Activated gamma-delta T cell (primary cell): ENCODE data around the gene PGM1.

Experiments
- DNase-seq: peaks from one replicate; lab custom pipeline; 2025; lab: John Stamatoyannopoulos, UW

The PGM1 gene

DNA sequence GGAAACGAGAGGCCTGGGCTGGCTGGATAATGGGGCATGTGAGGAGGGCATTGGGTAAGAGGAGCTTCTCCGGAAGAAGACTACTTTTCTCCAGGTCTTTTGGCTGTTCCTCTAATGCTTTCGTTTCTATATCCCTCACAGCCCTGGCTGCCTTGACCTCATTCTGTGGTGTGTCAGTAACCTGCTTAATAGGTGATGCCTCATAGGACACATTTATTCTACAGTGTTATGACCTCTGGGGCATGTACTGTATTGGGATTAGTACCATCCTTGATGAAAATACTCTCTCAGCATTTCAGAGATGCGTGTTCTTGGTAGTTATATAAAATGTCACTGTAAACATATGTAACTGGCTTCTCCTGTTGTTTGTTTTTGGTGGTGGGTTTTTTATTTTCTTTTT lies 40.1 kb downstream of the PGM1 start:
- DNase-seq: no peak

GRCh38 chr1:63634471-63634870 lies 41.3 kb downstream of the PGM1 start:
- no peak for DNase-seq

- DNase-seq: no peak
Observed at GRCh38 chr1:63635681-63636080, 42.5 kb downstream of the PGM1 start.

GRCh38 chr1:63636192-63637105 lies 43.2 kb downstream of the PGM1 start:
- DNase-seq: no peak

GRCh38 chr1:63638471-63638870 lies 45.3 kb downstream of the PGM1 start:
- DNase-seq: no peak

GRCh38 chr1:63638875-63639274 lies 45.7 kb downstream of the PGM1 start:
- no peak for DNase-seq

DNA sequence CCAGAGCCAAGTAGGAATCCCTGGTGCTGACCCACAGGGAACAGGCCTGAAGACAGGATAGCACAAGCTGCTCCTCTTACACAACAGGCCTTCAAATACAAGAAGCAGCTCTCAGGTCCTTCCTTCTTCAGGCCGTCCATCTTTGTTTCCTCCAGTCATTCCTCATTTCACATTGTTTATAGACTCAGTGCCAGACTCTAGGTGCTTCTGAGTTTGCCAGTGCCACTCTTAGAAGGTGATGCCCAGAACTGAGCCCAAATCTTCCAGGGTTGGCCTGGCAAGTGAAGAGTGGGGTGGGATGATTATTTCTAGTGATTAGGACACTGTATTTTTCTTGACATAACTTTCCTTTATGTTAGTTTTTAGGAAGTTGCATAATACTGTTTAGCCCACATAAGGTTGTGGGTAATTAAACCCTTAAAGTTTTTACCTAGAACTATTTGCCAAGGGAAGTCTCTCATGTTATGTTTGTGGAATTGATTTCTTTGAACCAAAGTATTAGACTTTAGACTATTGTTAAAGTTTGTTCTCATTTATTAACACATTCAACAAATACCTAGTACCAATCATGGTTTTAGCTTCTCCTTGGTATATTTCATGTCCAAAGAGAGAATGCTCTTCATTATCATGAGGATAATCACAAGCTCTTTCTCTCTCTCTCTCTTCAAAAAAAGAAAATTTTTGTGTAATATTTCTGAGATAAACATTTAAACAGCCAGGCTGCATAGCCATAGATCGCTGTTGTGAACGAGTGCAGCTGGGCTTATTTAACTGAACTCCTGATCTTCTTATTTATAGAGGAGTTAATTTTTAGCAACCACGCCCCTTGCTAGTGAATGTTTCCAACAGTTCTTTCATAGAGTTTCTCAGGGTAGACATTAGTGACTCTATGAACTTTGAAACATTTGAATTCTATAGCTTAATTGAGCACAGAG lies 47.7 kb downstream of the PGM1 start:
- no peak for DNase-seq

GRCh38 chr1:63641615-63642014 lies 48.4 kb downstream of the PGM1 start:
- no peak for DNase-seq

DNA sequence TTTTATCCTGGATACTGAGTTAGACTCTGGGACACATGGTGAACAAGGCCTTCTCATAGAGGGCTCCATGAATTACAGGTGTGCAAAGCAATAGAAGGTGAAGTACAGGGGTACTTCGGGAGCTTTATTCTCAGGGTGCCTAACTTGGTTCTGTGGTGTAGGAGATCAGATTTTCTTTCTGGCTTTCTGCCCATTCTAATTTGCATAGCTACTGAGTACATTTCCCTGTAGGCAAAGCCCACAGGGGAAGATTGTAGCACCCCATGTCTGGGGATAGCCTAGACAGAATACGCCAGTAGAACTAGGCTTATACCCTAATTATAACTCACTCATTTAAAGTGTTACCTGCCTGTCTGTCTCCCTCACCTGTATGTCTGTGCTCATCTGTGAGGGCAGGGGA lies 49.7 kb downstream of the PGM1 start:
- DNase-seq: no peak

DNA sequence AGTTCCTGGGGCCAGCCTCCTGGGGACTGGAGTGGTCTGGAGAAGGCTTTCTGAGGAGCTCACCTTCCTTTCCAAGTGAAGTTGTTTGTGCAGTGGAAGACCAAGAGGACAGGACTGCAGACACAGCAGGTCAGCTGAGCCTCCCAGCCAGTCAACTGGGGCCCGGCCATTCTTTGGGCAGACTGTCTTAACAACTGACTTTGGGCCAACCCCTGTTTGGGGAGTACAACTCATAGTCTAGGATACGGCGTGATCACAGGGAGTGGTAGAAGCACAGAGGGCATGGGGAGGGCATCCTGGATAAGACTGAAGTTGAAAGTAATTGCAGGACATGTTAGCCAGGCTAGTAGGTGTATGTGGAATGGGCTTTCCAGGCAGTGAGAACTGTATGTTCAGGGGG lies 50.3 kb downstream of the PGM1 start:
- DNase-seq: no peak

- DNase-seq: no peak
Observed at GRCh38 chr1:63643926-63644325, 50.7 kb downstream of the PGM1 start.

DNA sequence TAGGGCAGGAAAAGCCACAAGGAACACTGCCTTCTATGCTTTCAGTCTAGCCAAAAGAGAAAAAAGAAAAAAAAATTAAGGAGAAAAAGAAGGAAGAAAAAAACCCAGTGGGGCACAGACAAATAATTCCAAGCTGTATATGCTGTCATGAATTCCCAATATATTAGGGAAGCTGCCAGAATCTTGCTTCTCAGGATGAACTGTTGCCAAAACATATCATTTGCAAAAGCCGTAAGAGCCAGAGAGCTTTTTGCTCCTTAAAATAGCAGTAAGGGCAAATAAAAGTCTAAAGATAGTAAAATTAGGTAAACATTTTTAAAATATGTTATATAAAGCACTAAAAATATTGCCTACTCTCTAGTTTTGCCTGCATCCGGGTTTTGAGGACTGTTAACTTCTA lies 52.1 kb downstream of the PGM1 start:
- no peak for DNase-seq

DNA sequence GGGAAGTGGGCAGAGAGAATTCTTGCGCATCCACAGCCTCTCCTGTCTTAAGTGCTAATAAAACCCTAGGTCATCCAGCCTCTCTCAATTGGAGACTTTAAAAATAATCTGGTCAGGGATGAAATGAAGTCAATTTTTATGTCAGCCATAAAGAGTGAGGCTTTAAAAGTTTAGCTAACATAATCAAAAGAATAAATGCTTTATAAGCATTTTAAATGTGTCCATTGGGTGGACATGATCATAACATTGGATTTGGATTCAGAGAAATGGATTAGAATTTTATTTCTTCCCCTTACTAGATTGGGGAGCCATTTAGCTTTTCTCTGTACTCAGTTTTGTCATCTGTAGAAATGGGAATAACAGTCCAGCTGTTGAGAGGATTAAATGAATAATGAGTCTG lies 55.5 kb downstream of the PGM1 start:
- no peak for DNase-seq

DNA sequence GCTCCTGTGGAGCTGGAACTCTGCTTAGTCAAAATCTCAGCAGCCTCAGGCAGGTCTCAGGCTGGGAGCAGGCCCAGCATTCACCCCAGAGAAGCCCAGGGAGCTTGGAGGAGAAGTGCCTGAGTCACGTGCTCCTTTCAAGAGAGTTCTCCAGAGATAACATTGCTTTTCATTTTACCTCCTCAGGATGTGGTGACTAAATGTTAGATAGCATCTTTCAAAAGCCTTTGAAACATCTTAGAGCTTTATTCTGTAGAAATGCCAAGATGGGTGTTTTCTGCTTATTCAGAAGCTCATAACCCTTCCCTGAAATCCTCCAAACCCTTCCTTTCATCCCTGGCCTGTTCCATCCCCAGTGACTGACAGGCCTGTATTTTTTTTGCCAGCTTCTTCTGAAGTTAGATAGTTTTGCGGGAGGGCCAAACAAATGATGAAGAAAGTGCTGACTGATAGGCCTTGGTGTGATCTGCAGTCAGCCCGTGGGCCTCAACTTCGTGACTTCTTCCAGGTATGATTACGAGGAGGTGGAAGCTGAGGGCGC lies 58.0 kb downstream of the PGM1 start:
- DNase-seq: no peak

DNA sequence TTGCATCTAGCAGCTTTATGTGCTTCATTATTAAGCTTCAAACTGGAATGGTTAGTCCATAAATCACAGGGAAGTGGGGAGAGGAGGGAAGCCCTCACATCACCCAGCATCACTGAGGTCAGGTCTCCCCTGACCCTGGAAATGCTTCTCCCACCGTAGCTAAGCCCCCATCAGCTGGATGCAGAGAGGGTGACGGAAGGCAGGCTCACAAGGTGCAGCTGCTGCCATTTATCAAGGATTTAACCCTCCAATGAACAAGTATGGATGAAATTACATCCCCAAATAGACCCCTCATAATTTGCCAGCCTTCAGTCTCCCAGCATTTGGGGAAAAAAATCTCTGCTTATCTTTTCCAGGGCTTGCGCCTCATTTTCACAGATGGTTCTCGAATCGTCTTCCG lies 60.8 kb downstream of the PGM1 start:
- no peak for DNase-seq

DNA sequence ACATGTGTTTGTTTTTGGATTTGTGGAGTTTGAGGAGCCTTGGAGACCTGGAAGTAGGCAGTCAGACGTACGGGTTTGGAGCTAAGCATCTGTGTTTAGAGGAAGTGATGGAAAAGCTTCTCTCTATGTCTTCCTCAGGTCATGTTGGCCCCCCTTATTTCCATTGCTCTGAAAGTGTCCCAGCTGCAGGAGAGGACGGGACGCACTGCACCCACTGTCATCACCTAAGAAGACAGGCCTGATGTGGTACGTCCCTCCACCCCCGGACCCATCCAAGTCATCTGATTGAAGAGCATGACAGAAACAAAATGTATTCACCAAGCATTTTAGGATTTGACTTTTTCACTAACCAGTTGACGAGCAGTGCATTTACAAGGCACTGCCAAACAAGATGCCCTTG lies 66.2 kb downstream of the PGM1 start:
- no peak for DNase-seq

GRCh38 chr1:63662056-63662836 lies 69.0 kb downstream of the PGM1 start:
- DNase-seq: no peak

GRCh38 chr1:63662841-63663240 lies 69.6 kb downstream of the PGM1 start:
- no peak for DNase-seq

DNA sequence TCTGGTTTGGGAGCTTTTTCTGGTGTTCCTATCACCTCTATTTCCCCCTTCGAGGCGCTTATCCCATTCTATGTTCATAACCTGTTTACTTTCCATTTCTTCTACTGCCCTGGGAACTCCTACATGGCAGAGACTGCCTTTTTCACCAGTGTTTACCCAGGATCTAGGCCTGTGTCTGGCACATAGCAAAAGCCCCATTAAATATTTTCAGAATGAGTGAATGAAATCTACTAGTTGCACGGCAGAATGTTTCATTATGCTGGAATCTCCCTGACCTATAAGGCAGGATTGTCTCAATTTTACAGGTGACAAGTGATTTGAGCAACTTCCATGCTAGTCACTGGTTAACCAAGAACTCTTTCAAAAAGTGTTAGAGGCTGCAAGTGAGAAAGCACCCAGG lies 70.1 kb downstream of the PGM1 start:
- DNase-seq: no peak

DNA sequence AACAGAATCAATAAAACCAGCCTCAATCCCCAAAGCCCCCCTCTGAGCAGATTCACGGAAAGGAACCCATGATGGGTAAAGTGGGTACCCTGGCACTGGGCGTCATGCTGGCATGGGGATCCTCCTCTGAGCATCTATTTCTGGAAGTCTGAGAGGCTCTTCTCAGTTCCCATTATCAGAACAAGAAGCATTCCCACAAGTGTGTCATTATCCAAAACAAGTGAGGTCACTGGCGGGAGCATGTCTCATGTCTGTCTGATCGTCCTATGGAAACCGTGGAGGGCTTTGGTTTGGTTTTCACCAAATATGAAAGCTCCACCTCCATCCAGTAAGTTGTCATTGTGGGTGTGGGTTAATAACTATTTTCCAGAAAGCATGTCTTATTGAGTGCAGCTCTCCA lies 70.7 kb downstream of the PGM1 start:
- DNase-seq: no peak

DNA sequence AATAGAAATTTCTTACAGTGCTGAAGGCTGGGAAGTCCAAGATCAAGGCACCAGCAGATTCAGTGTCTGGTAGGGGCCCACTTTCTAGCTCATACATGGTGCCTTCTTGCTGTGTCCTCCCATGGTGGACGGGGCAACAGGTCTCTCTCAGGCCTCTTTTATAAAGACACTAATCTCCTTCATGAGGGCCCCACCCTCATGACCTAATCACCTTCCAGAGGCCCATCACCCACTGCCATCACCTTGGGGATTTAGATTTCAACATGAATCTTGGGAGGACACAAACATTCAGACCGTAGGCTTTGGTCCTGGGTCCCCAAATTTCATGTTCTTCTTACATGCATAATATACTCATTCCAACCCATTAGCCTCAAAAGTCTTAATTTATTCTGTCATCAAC lies 71.5 kb downstream of the PGM1 start:
- no peak for DNase-seq

DNA sequence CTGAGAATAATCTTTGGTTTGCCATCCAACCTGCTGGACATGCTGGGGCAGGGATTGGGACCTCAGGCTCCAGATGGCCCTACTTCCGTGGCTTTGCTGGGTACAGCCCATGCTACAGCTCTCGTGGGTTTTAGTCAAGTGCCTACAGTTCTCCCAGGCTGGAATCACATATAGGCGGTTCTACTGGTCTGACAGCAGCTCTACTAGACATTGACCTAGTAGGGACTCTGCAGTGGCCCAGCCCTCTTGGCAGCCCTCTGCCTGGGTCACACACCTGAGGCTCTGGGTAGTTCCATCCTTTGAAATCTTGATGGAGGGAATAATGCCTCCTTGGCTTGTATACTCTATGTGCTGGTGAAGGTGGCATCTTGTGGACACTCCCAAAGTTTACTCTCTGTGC lies 72.2 kb downstream of the PGM1 start:
- DNase-seq: no peak
